ENCODE measurements around the gene MORC3.
A peak's percentile ranks its signal among the peaks of the same experiment; 100 is the strongest.
"Not testable (repeated sequence)": the region's sequence is repeated elsewhere in the genome, so short reads cannot be mapped to it uniquely, and the experiment has no call there.

MORC3 gene

DNA sequence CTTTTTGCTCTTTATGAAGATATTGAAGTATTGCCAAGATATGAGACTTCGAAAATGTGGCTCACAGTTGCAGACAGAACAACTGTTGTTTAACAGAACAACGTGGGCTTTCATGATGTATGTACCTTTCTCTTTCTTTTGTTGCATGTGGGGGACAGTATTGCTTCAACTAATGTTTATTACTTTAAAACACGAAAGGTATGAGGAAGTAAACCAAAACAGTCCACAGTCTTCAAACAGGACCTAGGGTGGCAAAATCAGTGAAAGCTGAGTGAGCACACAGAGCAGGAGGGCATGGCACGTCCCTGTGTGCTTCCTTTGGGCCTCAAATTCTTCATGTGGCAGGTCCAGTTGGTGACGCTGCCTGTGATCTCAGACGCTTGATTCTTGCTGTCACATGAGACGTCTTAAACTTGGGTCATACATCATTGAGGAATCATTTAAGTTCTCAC lies 57.4 kb downstream of the MORC3 start:
- TF ChIP-seq, protein P1, sequence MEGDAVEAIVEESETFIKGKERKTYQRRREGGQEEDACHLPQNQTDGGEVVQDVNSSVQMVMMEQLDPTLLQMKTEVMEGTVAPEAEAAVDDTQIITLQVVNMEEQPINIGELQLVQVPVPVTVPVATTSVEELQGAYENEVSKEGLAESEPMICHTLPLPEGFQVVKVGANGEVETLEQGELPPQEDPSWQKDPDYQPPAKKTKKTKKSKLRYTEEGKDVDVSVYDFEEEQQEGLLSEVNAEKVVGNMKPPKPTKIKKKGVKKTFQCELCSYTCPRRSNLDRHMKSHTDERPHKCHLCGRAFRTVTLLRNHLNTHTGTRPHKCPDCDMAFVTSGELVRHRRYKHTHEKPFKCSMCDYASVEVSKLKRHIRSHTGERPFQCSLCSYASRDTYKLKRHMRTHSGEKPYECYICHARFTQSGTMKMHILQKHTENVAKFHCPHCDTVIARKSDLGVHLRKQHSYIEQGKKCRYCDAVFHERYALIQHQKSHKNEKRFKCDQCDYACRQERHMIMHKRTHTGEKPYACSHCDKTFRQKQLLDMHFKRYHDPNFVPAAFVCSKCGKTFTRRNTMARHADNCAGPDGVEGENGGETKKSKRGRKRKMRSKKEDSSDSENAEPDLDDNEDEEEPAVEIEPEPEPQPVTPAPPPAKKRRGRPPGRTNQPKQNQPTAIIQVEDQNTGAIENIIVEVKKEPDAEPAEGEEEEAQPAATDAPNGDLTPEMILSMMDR (conservative IDR thresholded peaks at IDR 0.05; ENCODE audit: low read depth, low read length): no peak
- no peak for DNase-seq (ENCODE audit: low read depth)
- H3K4me3 ChIP-seq (ENCODE audit: low read length): no peak overlapping the region

GRCh38 chr21:36379251-36379650 lies 59.3 kb downstream of the MORC3 start:
- DNase-seq (ENCODE audit: low read depth): no peak
- TF ChIP-seq, protein P1 (conservative IDR thresholded peaks at IDR 0.05; ENCODE audit: low read depth, low read length): no peak
- no peak overlapping the region for H3K4me3 ChIP-seq (ENCODE audit: low read length)

DNA sequence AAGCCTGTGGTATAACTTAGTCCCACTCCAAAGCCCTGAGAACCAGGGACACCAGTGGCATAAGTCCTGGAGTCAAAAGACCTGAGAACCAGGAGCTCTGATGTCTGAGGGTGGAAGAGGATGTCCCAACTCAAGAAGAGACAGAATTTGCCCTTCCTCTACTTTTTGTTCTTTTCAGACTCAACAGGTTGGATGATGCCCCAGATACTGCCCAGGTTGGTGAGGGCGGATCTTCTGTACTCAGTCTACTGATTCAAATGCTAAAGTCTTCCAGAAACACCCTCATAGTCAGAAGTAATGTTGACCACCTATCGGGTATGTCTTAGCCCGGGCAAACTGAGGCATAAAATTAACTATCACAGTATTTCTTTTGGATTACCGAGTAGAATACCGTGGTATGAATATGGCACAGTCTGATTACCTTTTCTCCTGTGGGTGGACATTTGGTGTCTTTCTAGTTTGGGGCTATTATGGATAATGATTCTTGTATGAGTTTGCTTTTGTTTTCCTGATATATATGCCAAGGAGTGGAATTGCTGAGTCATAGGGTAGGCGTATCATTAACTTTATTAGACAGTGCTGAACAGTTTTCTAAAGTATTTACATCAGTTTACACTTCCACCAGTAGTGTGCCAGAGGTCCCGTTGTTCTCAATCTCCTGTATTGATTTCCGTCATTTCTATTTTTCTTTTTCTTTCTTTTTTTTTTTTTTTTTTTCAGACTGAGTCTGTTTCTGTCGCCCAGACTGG lies 62.0 kb downstream of the MORC3 start:
- TF ChIP-seq, protein P1 (conservative IDR thresholded peaks at IDR 0.05; ENCODE audit: low read depth, low read length): no peak
- no peak overlapping the region for H3K4me3 ChIP-seq (ENCODE audit: low read length)
- DNase-seq (ENCODE audit: low read depth): no peak

DNA sequence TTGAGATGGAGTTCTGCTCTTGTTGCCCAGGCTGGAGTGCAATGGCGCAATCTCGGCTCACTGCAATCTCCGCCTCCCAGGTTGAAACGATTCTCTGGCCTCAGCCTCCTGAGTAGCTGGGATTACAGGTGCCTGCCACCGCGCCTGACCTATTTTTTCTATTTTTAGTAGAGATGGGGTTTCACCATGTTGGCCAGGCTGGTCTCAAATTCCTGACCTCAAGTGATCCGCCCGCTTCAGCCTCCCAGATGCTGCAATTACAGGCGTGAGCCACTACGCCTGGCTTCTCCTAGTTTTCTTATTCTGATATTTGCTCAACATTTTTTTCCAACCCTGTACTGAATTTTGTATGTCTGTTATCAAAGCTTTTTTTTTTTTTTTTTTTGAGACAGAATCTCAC lies 62.7 kb downstream of the MORC3 start:
- not testable (repeated sequence) for H3K4me3 ChIP-seq (ENCODE audit: low read length); DNase-seq (ENCODE audit: low read depth)

DNA sequence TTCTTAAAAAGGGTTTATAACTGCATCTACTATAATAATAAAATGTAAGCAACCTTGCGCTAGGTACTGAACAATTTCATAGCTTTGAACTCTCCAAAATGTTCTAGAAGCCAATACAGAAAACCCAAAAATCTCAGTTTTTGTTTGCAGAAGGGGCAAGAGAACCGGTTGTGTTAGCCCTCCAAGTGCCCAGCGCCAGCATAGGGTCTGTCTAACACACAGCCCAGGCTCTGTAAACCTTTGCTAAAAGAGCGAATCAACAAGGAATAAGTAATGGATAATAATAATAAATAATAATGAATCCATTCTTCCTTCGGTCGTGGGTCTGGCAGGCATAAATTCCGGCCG lies 64.9 kb downstream of the MORC3 start:
- peak overlapping the region; percentile 64 for H3K4me3 ChIP-seq (ENCODE audit: low read length)
- TF ChIP-seq, protein P1 (conservative IDR thresholded peaks at IDR 0.05; ENCODE audit: low read depth, low read length): no peak
- no peak for DNase-seq (ENCODE audit: low read depth)

- TF ChIP-seq, protein P1 (conservative IDR thresholded peaks at IDR 0.05; ENCODE audit: low read depth, low read length): no peak
- peak within 1 kb of the TSS; percentile 64 for H3K4me3 ChIP-seq (ENCODE audit: low read length)
- no peak for DNase-seq (ENCODE audit: low read depth)
Observed at GRCh38 chr21:36385233-36386030, 65.4 kb downstream of the MORC3 start, which contains the start of gene CHAF1B. CHAF1B (plus strand) TSS chr21:36385392; CDS start chr21:36386137, 745 bp downstream.

DNA sequence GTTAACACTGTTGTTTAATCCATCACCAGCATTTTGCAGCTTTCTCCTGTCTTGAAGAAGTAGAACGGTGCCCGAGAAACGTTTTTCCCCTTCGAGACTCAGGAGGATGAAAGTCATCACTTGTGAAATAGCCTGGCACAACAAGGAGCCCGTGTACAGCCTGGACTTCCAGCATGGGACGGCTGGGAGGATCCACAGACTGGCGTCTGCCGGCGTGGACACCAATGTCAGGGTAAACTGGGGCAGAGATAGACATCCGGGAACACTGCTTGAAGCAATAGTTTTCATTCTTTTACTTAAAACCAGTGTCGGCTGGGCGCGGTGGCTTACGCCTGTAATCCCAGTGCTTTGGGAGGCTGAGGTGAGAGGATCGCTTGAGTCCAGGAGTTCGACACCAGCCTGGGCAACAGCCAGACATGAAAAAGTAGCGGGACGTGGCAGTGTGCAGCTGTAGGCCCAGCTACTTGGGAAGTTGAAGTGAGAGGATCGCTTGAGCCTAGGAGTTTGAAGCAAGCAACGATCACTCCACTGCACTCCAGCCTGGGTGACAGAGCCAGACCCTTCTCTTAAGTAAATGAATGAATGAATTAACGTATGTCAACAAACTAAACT lies 66.1 kb downstream of the MORC3 start:
- peak overlapping the region; percentile 64 for H3K4me3 ChIP-seq (ENCODE audit: low read length)
- DNase-seq (ENCODE audit: low read depth): no peak
- TF ChIP-seq, protein P1 (conservative IDR thresholded peaks at IDR 0.05; ENCODE audit: low read depth, low read length): no peak

Measured in retinal pigment epithelial cell (primary cell).